ENCODE data around the gene NTF3.

NTF3 gene

DNA sequence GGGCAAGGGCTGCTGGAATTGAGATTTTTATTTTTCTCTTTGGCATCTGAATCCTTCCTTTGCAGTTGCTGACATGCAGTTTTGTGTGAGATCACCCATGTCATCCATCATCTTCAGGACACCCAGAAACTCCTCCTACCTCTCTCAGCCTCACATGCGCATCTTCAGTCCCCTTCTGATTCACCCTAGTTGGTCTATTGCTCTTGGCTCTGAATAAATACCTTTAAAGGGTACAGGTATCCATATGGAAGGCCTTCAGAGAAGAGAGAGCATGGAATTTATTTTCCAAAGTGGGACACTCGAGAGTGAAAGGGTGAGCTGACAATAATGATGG, 41.8 kb downstream of the NTF3 start:
- Histone ChIP-seq H4K20me1 (ENCODE audit: insufficient read depth, low read length) (no peaks in the 10 kb centered on the region), H3K36me3 (replicated peaks; ENCODE audit: low read depth, low read length) (no peaks in the 10 kb centered on the region), H3K79me2 (ENCODE audit: low read length) (no peaks in the 10 kb centered on the region), H3K4me1 (ENCODE audit: low read length) (peaks cover 3% of the 10 kb centered on the region; the same call in 1 of the 2 replicates), H3K9ac (ENCODE audit: low read length) (no peak overlapping the region), H3K9me3 (ENCODE audit: insufficient read depth, low read length) (no peaks in the 10 kb centered on the region), H3K27ac (ENCODE audit: low read length) (no peak overlapping the region), H3K4me3 (ENCODE audit: low read length) (no peak overlapping the region), H3K4me2 (ENCODE audit: low read length) (no peak overlapping the region), H2AFZ (ENCODE audit: low read depth, low read length) (no peak overlapping the region), H3K27me3 (ENCODE audit: low read depth, low read length) (peaks cover 46% of the 10 kb centered on the region)
- no peak for TF ChIP-seq EZH2phosphoT487 (IDR thresholded peaks at IDR 0.05; ENCODE audit: low read depth)
- TF ChIP-seq, protein P1, sequence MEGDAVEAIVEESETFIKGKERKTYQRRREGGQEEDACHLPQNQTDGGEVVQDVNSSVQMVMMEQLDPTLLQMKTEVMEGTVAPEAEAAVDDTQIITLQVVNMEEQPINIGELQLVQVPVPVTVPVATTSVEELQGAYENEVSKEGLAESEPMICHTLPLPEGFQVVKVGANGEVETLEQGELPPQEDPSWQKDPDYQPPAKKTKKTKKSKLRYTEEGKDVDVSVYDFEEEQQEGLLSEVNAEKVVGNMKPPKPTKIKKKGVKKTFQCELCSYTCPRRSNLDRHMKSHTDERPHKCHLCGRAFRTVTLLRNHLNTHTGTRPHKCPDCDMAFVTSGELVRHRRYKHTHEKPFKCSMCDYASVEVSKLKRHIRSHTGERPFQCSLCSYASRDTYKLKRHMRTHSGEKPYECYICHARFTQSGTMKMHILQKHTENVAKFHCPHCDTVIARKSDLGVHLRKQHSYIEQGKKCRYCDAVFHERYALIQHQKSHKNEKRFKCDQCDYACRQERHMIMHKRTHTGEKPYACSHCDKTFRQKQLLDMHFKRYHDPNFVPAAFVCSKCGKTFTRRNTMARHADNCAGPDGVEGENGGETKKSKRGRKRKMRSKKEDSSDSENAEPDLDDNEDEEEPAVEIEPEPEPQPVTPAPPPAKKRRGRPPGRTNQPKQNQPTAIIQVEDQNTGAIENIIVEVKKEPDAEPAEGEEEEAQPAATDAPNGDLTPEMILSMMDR (IDR thresholded peaks at IDR 0.05; ENCODE audit: low read depth, low read length): no peak

- H3K4me3 ChIP-seq (ENCODE audit: low read length): no peak overlapping the region
- peaks cover 3% of the 10 kb centered on the region; the same call in 1 of the 2 replicates for H3K4me1 ChIP-seq (ENCODE audit: low read length)
- no peaks in the 10 kb centered on the region for H3K36me3 ChIP-seq (replicated peaks; ENCODE audit: low read depth, low read length)
- no peak overlapping the region for H2AFZ ChIP-seq (ENCODE audit: low read depth, low read length)
- H3K27ac ChIP-seq (ENCODE audit: low read length): no peak overlapping the region
- H3K9ac ChIP-seq (ENCODE audit: low read length): no peak overlapping the region
- no peaks in the 10 kb centered on the region for H3K79me2 ChIP-seq (ENCODE audit: low read length)
- no peaks in the 10 kb centered on the region for H4K20me1 ChIP-seq (ENCODE audit: insufficient read depth, low read length)
- no peak overlapping the region for H3K4me2 ChIP-seq (ENCODE audit: low read length)
- TF ChIP-seq EZH2phosphoT487 (IDR thresholded peaks at IDR 0.05; ENCODE audit: low read depth): no peak
- TF ChIP-seq, protein P1 (IDR thresholded peaks at IDR 0.05; ENCODE audit: low read depth, low read length): no peak
- peaks cover 46% of the 10 kb centered on the region for H3K27me3 ChIP-seq (ENCODE audit: low read depth, low read length)
- no peaks in the 10 kb centered on the region for H3K9me3 ChIP-seq (ENCODE audit: insufficient read depth, low read length)
Observed at GRCh38 chr12:5476356-5476755, 44.4 kb downstream of the NTF3 start.

DNA sequence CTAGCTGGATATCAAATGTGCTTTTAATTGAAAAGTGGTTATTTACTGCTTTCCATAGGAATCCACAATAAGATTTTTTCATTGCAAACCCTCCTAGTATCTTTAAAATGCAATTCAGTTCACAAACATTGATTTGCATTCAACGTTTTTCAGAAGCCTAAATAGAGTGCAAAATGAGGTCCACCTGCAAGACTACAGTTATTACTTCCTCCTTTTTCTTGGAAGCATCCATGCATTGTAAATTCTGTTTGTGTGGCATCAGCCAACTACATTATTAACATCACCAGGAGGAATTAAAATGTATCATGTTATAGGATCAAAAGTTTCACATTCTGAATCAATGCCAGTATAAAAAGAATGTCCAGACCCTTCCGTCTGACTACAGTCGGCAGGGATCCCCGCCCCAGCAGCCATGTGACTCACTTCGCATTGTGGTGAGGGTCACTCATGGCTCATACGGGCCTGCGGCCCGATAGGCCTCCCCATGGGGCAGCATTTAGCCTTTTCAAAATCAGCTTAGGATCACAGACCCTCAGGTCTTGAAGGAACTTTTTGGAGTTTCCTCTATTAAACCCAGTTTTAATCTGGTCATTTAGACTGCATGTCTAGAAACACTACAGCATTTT, 46.3 kb downstream of the NTF3 start:
- Histone ChIP-seq H3K27me3 (ENCODE audit: low read depth, low read length) (peaks cover 30% of the 10 kb centered on the region), H3K4me3 (ENCODE audit: low read length) (no peak overlapping the region), H3K4me2 (ENCODE audit: low read length) (no peak overlapping the region), H3K79me2 (ENCODE audit: low read length) (no peaks in the 10 kb centered on the region), H3K27ac (ENCODE audit: low read length) (no peak overlapping the region), H3K9me3 (ENCODE audit: insufficient read depth, low read length) (no peaks in the 10 kb centered on the region), H3K4me1 (ENCODE audit: low read length) (peaks cover 3% of the 10 kb centered on the region; the same call in 1 of the 2 replicates), H3K9ac (ENCODE audit: low read length) (no peak overlapping the region), H2AFZ (ENCODE audit: low read depth, low read length) (no peak overlapping the region), H4K20me1 (ENCODE audit: insufficient read depth, low read length) (no peaks in the 10 kb centered on the region), H3K36me3 (replicated peaks; ENCODE audit: low read depth, low read length) (no peaks in the 10 kb centered on the region)
- TF ChIP-seq, protein P1 (IDR thresholded peaks at IDR 0.05; ENCODE audit: low read depth, low read length): no peak
- TF ChIP-seq EZH2phosphoT487 (IDR thresholded peaks at IDR 0.05; ENCODE audit: low read depth): no peak

GRCh38 chr12:5479761-5480160, 47.9 kb downstream of the NTF3 start:
- Histone ChIP-seq H4K20me1 (ENCODE audit: insufficient read depth, low read length) (no peaks in the 10 kb centered on the region), H3K4me2 (ENCODE audit: low read length) (no peak overlapping the region), H3K4me1 (ENCODE audit: low read length) (peaks cover 3% of the 10 kb centered on the region; the same call in 1 of the 2 replicates), H3K4me3 (ENCODE audit: low read length) (no peak overlapping the region), H3K79me2 (ENCODE audit: low read length) (no peaks in the 10 kb centered on the region), H3K27ac (ENCODE audit: low read length) (no peak overlapping the region), H3K36me3 (replicated peaks; ENCODE audit: low read depth, low read length) (no peaks in the 10 kb centered on the region), H2AFZ (ENCODE audit: low read depth, low read length) (no peak overlapping the region), H3K9me3 (ENCODE audit: insufficient read depth, low read length) (no peaks in the 10 kb centered on the region), H3K9ac (ENCODE audit: low read length) (no peak overlapping the region), H3K27me3 (ENCODE audit: low read depth, low read length) (peaks cover 18% of the 10 kb centered on the region; the same call in 1 of the 2 replicates)
- TF ChIP-seq EZH2phosphoT487 (IDR thresholded peaks at IDR 0.05; ENCODE audit: low read depth): no peak
- TF ChIP-seq, protein P1 (IDR thresholded peaks at IDR 0.05; ENCODE audit: low read depth, low read length): no peak
